OCI-LY1 (cell line): Measurements from ENCODE around the gene KCNMB1.

ENCODE experiments used
- EZH2 ChIP-seq: fragments of 200-600 bp; sonication (generic), shearing (Covaris generic); IDR thresholded peaks from 2 replicates; pipeline ENCODE4 v1.8.0; 2017; ENCODE audit warnings: borderline replicate concordance, mixed run types, mild to moderate bottlenecking, antibody characterized with exemption, low read length, moderate library complexity, mixed read lengths
- TF ChIP-seq, protein P1 (sequence below): fragments of 200-600 bp; sonication (generic), shearing (Covaris generic); IDR thresholded peaks from 2 replicates; pipeline ENCODE4 v1.5.1; 2017; ENCODE audit warnings: mild to moderate bottlenecking, antibody characterized with exemption, low read length, moderate library complexity, mixed read lengths

DNA sequence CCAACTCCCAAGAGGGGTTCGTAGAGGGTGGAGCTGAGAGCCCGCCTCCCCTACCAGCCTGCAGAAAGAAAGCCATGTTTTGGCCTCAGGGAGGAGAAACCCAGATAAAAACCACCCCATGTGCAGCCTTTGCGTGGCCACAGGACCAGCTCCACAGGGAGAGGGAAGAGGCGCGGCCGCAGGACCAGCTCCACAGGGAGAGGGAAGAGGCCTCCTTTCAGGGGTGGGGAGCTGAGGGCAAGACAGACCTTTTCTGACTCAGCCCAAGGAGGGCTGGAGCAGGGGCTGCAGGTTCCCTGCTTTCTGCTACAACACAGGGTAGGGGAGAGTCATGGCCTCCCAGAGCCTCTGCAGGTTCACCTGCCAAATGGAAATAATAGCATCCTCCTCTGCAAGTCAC lies 37.6 kb upstream of the KCNMB1 start:
- TF ChIP-seq, protein P1, sequence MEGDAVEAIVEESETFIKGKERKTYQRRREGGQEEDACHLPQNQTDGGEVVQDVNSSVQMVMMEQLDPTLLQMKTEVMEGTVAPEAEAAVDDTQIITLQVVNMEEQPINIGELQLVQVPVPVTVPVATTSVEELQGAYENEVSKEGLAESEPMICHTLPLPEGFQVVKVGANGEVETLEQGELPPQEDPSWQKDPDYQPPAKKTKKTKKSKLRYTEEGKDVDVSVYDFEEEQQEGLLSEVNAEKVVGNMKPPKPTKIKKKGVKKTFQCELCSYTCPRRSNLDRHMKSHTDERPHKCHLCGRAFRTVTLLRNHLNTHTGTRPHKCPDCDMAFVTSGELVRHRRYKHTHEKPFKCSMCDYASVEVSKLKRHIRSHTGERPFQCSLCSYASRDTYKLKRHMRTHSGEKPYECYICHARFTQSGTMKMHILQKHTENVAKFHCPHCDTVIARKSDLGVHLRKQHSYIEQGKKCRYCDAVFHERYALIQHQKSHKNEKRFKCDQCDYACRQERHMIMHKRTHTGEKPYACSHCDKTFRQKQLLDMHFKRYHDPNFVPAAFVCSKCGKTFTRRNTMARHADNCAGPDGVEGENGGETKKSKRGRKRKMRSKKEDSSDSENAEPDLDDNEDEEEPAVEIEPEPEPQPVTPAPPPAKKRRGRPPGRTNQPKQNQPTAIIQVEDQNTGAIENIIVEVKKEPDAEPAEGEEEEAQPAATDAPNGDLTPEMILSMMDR, result no peak
- TF ChIP-seq EZH2, result no peak
